ENCODE data around the gene FRMD6.

FRMD6 gene

DNA sequence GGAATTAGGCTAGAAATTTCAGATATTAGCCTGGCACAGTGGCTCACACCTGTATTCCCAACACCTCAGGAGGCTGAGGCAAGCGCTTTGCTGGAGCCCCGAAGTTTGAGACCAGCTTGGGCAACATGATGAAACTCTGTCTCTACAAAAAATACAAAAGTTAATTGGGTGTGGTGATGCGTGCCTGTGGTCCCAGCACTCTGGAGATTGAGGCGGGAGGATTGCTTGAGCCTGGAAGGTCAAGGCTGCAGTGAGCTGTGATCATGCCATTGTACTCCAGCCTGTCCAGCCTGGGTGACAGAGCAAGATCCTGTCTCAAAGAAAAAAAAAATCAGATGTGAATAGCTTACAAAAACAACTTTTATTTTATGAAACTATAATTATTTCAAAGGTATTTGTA is 15.1 kb downstream of the FRMD6 start:
- no peak for DNase-seq (ENCODE audit: low read depth)

DNA sequence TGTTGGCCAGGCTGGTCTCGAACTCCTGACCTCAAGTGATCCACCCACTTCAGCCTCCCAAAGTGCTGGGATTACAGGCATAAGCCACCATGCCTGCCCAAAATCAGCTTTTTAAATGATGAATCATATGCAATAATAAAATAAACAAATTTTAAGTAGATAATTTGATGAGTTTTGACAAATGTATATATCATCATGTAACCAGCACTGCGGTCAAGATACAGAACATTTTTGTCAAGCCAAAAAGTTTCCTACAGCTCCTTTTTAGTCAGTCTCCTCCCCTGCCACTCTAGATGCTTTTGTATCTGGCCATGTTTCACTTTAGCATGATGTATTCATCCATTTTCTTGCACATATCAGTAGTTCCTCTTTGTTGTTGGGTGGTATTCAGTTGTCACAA is 17.2 kb downstream of the FRMD6 start:
- no peak for DNase-seq (ENCODE audit: low read depth)

DNA sequence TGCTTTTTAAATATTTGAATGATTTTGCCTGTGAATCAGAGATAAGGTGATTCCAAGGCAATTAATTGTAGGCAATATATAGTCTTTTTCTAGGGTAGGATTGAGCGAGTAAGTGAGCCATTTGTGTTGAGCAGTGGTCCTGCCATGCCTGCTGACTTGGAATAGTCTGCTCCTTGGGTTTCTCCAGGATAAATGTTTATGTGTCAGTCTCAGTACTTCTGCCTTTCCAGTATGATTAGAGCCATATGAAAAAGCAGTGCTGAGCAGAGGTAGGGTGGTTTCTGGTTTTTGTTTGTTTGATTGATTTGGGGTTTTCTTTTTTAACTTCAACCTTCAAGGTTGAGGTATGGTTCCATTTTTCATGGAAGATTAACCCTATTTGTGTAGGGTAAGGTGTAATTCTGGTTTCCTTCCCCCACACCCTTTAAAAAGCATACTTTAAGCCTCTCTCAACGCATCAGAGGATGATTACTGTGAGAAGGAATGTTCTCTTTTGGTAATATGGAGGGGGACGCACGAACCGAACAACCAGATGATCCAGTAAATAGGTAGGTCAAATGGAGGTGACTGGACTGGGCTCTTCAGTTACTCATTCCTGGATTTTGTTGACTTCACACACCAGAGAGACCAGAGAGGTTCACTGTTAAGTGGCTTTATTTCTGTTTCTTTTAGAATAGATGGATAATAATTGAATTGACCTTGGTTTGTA is 22.7 kb downstream of the FRMD6 start:
- DNase-seq (ENCODE audit: low read depth), result no peak

DNA sequence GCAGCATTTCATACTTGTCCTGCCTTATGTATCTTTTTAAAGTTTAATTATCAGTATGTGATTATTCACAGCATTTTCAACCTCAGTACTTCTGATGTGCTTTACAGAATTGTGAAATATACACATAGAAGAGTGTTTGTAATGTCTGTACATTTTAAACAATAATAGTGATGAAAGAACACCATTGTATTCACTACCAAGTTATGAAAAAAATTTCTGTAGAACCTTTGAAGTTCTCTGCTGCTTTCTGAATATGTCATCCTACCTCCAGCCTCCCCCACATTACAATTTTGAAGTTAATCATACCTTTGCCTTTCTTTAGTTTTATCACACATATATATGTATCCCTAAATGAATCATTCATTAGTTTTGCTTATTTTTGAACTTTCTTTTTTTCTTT is 24.8 kb downstream of the FRMD6 start:
- DNase-seq (ENCODE audit: low read depth), result no peak

DNA sequence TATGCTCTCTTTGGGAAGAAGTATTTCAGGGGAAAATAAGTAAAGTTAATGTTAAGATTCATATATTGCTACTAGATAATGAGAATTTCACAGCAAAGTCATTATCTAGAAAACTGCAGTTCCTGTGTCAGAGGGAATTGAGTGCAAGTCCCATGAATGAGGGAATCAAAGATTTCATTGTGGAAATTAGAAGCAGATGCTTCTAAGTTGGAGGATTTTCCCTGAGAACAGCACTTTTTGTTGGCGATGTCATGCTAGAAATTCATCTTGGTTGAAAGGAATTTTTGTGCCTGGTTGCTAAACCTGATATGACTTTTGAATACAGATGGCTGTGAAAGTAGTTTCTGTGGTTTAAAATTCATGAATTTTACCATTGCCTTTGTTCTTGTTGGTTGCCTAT is 25.6 kb downstream of the FRMD6 start:
- no peak for DNase-seq (ENCODE audit: low read depth)

DNA sequence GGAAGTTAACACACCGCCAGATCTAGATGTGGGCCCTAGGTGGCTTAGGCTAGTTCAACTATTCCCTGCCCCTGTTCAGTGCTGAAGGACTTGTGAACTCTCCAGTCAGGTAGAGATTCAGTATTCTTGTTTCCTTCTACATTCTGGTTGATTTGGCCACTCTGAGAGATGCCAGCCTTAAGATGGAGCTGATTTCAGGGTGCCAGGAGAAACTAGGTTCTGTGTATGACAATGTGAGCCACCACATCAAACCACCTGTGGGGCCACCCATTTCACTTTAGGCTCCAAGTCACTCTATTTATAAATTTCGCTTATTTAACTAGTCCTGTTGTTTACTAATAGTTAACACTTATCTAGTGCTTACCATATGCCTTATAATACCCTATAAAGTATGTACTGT is 26.0 kb downstream of the FRMD6 start:
- DNase-seq (ENCODE audit: low read depth), result no peak

DNA sequence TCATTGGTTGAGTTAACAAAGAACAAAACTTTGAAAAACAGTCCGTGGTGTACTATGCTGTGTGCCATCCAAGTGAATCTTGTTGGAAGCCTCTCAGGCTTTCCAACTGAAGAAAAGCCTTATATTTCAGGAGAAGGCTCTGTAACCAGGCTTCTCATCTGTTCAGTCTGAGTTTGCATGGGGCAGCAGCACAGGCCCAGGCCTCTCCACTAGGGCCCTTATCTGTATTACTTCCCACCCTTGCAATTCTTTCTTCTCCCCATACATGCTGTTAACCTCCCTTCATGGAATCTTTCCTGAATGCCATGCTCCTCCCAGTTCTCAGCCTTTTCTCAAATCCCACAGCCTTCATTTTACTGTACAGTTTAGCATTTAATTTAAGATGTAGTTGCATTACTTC is 28.3 kb downstream of the FRMD6 start:
- no peak for DNase-seq (ENCODE audit: low read depth)

DNA sequence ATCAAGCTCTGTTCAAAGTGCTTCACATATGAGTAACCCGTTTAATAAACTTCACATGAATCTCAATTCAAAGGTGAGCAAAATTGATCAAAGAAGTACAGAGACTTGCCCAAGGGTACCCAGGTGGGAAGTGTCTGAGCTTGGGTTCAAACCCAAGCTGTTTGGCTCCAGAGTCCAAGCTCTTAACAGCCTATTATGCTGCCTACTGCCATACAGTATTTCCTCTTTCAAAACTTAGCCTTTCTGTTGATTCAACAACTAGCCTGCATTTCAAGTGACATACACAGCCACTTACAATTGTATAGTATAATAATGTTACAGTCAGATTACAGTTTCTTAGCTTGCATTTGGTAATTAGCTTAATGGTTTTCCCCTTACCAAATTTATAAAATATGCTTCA is 29.7 kb downstream of the FRMD6 start:
- DNase-seq (ENCODE audit: low read depth), result no peak

DNA sequence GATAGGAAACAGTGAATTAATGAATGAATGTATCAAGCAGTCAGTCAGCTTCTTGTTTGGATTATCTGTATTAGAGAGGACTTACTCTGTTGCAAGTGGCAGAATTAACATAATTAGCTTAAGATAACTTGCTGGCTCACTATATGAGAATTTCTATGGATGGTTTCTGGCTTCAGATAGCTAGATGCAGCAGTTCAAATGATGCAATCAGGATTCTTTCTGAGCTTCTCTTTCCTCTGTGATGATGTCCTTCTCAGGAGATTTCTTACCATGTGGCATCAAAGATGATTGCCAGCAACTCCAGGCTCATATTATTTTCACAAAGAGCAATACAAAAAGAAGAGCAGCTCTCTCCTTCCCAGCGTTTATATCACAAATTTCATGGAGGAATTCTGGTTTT is 30.7 kb downstream of the FRMD6 start:
- no peak for DNase-seq (ENCODE audit: low read depth)

DNA sequence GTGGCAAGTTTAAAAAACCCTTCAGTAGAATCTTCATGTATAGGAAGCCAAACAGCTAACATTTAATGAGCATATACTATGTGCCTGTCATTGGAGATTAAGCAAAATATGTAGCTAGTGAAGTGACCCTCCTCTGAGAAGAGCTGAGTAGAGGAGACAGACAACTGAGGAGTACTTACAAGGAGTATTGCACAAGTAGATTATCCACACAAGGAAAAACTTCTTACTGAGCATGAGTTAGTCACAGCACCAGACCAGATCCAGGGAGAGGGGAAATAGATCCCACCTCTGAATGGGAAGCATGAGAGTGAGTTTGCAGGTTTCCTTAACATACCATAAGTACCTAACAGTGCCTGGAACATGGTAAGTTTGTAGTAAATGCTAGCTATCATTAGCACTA is 33.0 kb downstream of the FRMD6 start:
- no peak for DNase-seq (ENCODE audit: low read depth)

DNA sequence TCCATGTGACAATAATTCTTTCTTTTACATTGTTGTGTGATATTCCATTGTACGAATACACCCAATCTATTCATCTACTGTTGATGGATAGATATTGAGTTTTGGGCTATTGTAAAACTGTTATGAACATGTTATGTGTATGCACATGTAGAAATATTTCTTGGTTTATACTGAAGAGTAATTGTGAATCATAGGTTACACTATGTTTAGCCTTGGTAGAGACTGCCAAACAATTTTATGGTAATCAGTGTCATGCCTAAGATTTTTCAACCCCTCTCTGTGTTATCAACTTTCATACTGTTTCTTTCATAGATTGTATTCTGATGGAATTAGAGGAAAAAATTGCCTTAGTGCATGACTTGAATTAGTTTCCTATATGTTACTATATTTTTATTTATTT is 39.5 kb downstream of the FRMD6 start:
- no peak for DNase-seq (ENCODE audit: low read depth)

DNA sequence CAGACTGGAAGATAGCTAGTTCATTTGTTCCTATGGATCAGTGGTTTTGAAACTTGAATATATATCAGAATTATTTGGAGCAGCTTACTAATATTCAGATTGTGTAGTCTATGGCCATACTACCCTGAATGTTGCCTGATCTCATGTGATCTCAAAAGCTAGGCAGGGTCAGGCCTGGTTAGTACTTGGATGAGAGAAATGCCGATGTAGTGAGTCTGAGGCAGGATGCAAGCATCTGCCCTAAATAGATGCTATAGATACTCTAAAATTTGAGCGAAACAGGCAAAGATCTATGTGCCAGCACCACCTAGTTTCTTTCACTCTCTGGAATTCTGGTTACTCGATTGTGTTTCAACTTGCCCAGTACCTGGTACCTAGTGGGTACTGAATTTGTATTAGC is 40.9 kb downstream of the FRMD6 start:
- DNase-seq (ENCODE audit: low read depth), result no peak

DNA sequence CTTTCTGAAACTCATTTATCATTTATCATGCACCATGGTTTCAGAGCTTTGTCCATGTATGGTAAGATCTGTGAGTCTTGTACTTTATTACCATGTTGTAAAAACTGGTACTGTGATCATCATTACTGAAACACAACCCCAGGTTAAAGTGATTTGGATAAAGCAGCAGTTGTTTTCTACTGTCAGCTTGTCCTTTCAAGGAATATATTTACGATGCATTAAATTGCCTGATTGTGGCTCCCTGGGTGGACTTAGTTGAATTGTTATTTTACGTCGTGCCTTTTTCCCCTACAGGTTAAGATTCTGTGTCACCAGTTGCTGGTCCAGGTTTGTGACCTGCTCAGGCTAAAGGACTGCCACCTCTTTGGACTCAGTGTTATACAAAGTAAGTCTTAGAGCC is 46.1 kb downstream of the FRMD6 start:
- no peak for DNase-seq (ENCODE audit: low read depth)

DNA sequence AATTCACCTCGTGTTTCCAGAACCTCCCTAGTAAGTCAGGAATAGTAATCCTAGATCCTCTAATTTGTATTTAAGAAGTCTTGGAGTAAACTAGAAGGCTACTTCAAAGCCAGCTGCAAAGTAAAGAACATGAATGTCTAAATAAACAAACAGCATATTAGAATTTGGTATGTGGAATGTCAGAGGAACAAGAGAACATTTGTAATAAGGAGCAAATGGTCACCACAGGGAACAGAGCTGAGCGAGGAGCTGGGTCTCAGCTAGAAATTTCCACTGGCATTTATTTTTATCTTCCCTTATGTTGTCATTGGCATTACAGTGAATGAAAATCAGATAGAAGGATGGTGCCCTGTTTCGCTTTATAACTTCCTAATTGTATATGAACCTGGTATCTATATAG is 50.2 kb downstream of the FRMD6 start:
- no peak for DNase-seq (ENCODE audit: low read depth)

DNA sequence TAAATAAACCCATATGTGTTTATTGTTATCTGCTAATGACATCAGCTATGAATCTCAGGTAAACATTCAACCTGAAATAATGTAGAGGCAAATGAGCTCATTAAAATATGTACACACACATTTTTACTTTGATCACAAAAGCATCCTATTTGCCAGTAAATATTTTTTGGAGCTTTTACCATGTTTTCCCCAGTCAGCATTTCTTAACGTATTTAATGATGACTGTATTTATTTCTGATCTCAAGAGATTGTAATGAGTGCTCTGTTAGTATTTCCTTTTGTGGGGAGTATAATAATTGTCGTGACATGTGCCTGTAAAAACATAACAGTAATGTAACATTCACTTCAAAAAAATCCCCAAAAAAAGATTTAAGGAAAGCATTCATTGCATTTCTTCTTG is 52.1 kb downstream of the FRMD6 start:
- no peak for DNase-seq (ENCODE audit: low read depth)

DNA sequence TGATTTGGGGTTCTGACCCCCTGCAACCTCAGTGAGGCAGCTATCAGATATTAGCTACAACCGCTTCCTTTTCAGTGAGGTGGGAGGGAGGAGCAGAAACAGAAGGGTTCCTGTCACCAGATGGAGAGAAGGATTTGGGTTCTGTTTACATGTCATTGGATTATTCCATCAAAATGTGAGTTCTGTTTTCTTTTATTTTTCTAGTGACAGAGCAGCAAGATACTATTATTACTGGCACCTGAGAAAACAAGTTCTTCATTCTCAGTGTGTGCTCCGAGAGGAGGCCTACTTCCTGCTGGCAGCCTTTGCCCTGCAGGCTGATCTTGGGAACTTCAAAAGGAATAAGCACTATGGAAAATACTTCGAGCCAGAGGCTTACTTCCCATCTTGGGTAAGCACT is 52.8 kb downstream of the FRMD6 start:
- no peak for DNase-seq (ENCODE audit: low read depth)

DNA sequence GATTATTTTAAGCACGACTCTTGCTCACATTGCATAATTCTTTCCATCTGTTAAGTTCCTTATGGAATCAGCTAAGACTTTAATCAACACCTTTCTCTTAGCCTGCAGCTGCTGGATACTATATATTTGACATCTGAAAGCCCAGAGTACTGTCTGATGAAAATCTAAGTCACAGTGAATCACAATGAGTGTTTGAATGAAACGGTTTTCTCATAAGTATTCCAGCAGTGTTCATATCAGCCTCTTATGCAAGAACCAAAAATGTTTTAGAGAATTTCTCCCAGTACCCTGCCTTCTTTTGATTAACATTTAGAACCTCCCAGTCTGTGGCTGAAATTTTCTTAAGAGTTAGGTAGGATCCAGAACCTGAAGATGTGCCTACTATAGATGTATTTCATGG is 55.6 kb downstream of the FRMD6 start:
- DNase-seq (ENCODE audit: low read depth), result no peak

DNA sequence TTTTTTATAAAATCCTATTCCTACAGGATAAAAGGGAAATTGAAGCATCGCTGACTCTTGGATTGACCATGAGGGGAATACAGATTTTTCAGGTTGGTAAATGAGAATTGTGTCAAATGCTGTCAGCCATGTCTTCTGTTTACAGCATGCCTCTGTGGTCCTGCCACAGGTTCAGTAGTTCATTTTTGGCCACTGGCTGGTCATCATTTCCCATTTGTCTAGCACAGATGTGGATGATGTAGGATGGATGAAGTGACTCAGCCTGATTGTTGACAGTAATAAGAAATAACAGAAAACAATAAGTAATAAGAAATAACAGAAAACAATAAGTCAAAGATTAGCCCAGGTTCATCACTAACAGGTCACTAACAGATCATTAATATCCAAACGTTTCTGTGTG is 59.8 kb downstream of the FRMD6 start:
- no peak for DNase-seq (ENCODE audit: low read depth)

DNA sequence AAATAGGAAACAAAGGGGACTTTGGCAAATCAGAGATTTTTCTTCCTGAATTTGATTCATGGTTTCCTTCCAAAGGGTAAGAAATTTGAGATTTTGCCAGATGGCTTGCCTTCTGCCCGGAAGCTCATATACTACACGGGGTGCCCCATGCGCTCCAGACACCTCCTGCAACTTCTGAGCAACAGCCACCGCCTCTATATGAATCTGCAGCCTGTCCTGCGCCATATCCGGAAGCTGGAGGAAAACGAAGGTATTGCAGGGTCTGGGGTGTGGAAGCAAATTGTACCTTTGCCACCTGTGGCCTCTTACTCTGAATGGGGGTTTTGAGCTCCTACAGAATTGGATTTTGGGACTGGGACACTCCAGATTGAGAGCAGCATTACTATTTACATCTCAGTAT is 63.5 kb downstream of the FRMD6 start:
- no peak for DNase-seq (ENCODE audit: low read depth)

DNA sequence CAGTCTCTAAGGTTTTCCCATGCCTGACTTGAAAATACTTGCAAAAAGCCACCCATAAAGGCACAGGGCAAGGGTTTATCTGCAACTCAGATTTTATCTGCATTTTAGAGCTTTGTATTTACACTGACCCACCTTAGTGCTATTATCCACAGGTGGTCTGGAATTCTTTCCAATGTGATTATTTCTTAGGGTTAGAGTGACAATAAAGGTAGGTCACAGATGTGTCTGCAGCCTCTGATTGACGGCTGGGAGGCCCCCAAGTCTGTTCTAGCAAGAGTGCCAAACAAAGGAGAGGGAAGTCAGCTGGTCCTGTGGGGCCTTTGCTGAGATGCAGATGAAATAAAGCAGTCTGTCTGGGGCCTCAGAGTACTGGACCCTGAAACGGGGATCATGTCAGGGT is 64.0 kb downstream of the FRMD6 start:
- DNase-seq (ENCODE audit: low read depth), result no peak

DNA sequence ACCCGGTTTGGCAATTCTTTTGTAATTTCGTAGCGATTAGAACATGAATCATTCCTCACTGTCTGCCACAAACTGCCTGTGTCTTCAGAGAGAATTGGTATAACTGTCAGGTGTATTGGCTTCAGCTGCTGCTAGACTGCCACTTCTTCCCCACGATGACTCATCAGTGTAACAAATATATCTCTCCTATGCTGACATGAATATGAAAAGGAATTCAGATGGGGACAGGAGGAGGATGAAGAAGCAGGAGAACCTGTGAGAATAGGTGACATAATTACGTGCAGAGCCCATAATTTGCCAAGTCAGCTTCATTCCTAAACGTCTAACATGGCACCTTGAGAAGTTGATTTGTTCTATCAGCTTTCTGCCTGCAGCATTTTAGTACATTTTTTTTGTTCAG is 64.9 kb downstream of the FRMD6 start:
- DNase-seq (ENCODE audit: low read depth), result no peak

DNA sequence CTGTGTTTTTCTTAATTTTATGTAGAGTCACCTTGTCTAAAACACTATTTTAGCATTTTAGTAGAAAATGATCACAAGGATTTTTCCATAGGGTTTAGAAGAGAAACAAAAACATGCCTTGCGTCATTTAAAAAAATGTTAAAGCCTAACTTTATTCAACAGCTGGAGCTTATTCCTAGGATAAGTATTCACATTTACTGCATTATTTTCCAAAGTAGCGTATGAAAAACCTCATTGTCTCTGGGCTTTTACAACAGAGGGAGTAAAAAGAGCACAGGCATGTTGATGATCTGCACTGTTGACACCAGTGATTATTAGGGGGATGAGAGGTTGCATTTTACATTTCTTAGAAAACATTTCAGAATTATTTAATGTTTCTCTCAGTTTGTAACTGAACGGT is 66.1 kb downstream of the FRMD6 start:
- no peak for DNase-seq (ENCODE audit: low read depth)

DNA sequence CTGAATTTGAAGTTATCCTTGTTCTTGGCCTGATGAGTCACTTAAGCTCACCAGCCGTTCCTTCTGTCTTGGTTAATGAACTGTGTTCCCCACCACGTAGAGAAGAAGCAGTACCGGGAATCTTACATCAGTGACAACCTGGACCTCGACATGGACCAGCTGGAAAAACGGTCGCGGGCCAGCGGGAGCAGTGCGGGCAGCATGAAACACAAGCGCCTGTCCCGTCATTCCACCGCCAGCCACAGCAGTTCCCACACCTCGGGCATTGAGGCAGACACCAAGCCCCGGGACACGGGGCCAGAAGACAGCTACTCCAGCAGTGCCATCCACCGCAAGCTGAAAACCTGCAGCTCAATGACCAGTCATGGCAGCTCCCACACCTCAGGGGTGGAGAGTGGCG is 68.2 kb downstream of the FRMD6 start:
- DNase-seq (ENCODE audit: low read depth), result no peak

DNA sequence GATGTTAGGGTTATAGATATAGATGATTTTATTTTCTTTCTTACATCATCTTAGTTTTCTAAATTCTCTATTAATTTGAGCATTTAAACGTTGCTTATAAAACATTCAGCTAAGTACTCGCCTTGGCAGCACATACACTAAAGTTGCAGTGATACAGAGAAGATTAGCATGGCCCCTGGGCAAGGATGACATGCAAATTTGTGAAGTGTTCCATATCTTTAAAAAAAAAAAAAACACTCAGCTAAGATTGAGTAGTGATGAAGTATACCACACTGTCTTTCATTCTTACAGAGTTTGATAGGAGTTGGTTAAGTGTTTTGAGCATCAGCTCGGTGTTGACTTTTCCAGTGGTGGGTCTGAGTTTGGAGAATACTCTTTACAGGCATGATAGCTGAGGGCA is 72.3 kb downstream of the FRMD6 start:
- DNase-seq (ENCODE audit: low read depth), result no peak

DNA sequence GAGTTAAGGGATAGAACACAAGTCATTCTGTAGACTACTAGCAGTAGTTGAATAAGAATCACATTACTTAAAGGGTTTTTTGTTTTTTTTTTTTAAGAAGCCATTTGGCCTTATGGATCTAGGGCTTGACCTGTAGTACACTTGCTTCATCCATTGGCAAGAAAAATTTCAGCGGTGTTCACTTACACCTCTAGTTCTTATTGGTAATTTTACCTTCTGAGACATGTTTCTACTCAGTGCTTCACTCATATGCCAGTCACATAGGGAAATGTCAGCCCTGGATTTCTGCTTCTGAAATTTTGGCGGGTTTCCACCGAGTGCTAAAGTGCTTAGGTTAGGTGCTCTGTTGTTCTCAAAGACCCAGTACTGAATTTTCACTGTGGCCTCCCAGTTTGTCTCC is 72.9 kb downstream of the FRMD6 start:
- no peak for DNase-seq (ENCODE audit: low read depth)
